Measurements from ENCODE around the gene CGB7. TPM values are rescaled to one million over a fixed set of nuclear protein-coding genes. Genes with fewer than 3 reads are reported as not detected.

CGB7 gene
- total and polyA plus RNA-seq, 2 experiments from 2014 or later = 0.54 to 2.2 TPM

DNA sequence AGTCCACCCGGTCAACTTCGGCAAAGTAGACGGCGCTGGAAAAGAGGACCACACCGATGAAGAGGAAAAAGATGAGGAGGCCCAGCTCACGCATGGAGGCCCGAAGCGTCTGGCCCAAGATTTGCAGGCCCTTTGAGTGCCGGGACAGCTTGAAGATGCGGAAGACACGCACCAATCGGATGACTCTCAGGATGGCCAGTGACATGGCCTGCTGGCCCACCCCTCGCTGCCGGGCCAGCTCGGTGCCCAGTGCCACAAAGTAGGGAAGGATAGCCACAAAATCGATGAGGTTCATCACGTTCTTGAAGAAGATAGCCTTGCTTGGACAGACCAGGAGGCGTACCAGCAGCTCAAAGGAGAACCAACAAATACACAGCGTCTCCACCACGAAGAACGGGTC, 12.9 kb upstream of the CGB7 start:
- Histone ChIP-seq H3K79me2 (ENCODE audit: insufficient read depth) (no peaks in the 10 kb centered on the region), H3K4me1 (ENCODE audit: insufficient read depth) (no peaks in the 10 kb centered on the region), H3K27ac (no peak overlapping the region), H3K36me3 (ENCODE audit: low read depth) (no peaks in the 10 kb centered on the region), H2AFZ (no peak overlapping the region), H3K4me2 (ENCODE audit: unreplicated experiment) (no peak overlapping the region), H3K9ac (no peak overlapping the region), H3F3A (ENCODE audit: insufficient read depth) (peaks cover 6% of the 10 kb centered on the region; the same call in 1 of the 2 replicates), H3K9me3 (ENCODE audit: low read depth) (no peaks in the 10 kb centered on the region), H3K4me3 (no peak overlapping the region), H3K27me3 (replicated peaks; ENCODE audit: insufficient read depth) (peaks cover 6% of the 10 kb centered on the region; the same call in 1 of the 2 replicates), H4K20me1 (ENCODE audit: insufficient read depth) (no peaks in the 10 kb centered on the region), H3K9me2 (ENCODE audit: insufficient read depth) (no peaks in the 10 kb centered on the region)
- WGBS, 2 experiments (ENCODE audit: low coverage in 1 of 2, low lambda C conversion rate in 2 of 2, missing lambda C conversion rate in 2 of 2) = 95 to 96% methylated on average over 21 of the region's 21 CpGs
- TF ChIP-seq EZH2 (IDR thresholded peaks at IDR 0.05; ENCODE audit: insufficient read depth, poor library complexity, severe bottlenecking) (no peak), EZH2phosphoT487 (IDR thresholded peaks at IDR 0.05; ENCODE audit: insufficient read depth, low read depth) (no peak)
- no peak for DNase-seq
- in situ Hi-C loops (cut with MboI) = no loop called here

DNA sequence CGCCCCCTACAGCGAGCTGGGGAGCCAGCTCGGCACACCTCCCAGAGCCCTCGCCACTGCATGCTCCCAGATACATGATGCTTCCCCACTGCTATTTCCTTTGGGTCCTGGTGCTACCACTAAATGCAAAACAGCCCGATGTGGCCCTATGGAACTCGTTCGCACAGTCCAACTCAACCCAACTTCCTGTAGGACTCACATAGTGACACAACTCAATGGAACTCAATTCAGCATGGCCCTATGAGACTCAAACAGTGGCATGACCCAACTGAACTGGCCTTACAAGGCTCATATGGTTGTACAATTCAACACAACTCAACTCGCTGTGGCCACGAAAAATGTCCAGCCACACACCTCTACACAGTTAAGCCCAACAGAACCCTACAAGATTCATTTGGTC, 11.5 kb upstream of the CGB7 start:
- Histone ChIP-seq H3K9me2 (ENCODE audit: insufficient read depth) (no peaks in the 10 kb centered on the region), H3K4me3 (no peak overlapping the region), H3K9ac (no peak overlapping the region), H3K27me3 (replicated peaks; ENCODE audit: insufficient read depth) (peaks cover 6% of the 10 kb centered on the region; the same call in 1 of the 2 replicates), H3K4me2 (ENCODE audit: unreplicated experiment) (no peak overlapping the region), H2AFZ (no peak overlapping the region), H3K79me2 (ENCODE audit: insufficient read depth) (no peaks in the 10 kb centered on the region), H3K4me1 (ENCODE audit: insufficient read depth) (no peaks in the 10 kb centered on the region), H3K36me3 (ENCODE audit: low read depth) (no peaks in the 10 kb centered on the region), H4K20me1 (ENCODE audit: insufficient read depth) (no peaks in the 10 kb centered on the region), H3K9me3 (ENCODE audit: low read depth) (no peaks in the 10 kb centered on the region), H3K27ac (no peak overlapping the region), H3F3A (ENCODE audit: insufficient read depth) (peaks cover 6% of the 10 kb centered on the region; the same call in 1 of the 2 replicates)
- no peak for TF ChIP-seq EZH2phosphoT487 (IDR thresholded peaks at IDR 0.05; ENCODE audit: insufficient read depth, low read depth)
- no peak for DNase-seq
- in situ Hi-C loops (cut with MboI) = no loop called here
- 92 to 93% methylated on average over 9 of the region's 9 CpGs for WGBS, 2 experiments (ENCODE audit: low coverage in 1 of 2, low lambda C conversion rate in 2 of 2, missing lambda C conversion rate in 2 of 2)

DNA sequence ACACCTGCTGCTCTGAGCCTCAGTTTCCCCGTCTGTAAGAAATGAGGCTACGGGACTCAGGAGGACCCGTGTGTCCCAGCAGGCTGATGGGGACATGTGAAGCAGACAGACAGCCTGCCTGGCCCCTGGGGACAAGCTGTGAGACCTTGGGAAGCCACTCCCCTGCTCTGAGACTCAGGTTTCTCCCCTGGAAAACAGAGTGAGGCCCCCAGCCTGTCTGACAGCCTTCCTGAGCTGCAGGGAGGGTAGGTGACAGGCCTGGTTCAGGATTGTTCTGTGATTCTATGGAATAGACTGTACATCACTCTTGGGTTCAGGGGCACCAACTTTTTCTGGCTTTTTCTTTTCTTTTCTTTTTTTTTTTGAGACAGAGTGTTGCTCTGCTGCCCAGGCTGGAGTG, 10.0 kb upstream of the CGB7 start:
- no peak for DNase-seq
- H3K9me2 ChIP-seq (ENCODE audit: insufficient read depth) = no peaks in the 10 kb centered on the region
- WGBS, 2 experiments (ENCODE audit: low coverage in 1 of 2, low lambda C conversion rate in 2 of 2, missing lambda C conversion rate in 2 of 2) = 29 to 31% methylated on average over 3 of the region's 3 CpGs
- no peaks in the 10 kb centered on the region for H3K9me3 ChIP-seq (ENCODE audit: low read depth)
- no peak overlapping the region for H3K9ac ChIP-seq
- no peak overlapping the region for H3K27ac ChIP-seq
- H3K4me2 ChIP-seq (ENCODE audit: unreplicated experiment) = no peak overlapping the region
- H4K20me1 ChIP-seq (ENCODE audit: insufficient read depth) = no peaks in the 10 kb centered on the region
- H3K4me3 ChIP-seq = no peak overlapping the region
- H2AFZ ChIP-seq = no peak overlapping the region
- TF ChIP-seq EZH2phosphoT487 (IDR thresholded peaks at IDR 0.05; ENCODE audit: insufficient read depth, low read depth) (no peak), EZH2 (IDR thresholded peaks at IDR 0.05; ENCODE audit: insufficient read depth, poor library complexity, severe bottlenecking) (no peak)
- H3K36me3 ChIP-seq (ENCODE audit: low read depth) = no peaks in the 10 kb centered on the region
- H3K79me2 ChIP-seq (ENCODE audit: insufficient read depth) = no peaks in the 10 kb centered on the region
- no peaks in the 10 kb centered on the region for H3K27me3 ChIP-seq (replicated peaks; ENCODE audit: insufficient read depth)
- in situ Hi-C loops (cut with MboI) = no loop called here
- H3K4me1 ChIP-seq (ENCODE audit: insufficient read depth) = no peaks in the 10 kb centered on the region
- H3F3A ChIP-seq (ENCODE audit: insufficient read depth) = peaks cover 6% of the 10 kb centered on the region; the same call in 1 of the 2 replicates

DNA sequence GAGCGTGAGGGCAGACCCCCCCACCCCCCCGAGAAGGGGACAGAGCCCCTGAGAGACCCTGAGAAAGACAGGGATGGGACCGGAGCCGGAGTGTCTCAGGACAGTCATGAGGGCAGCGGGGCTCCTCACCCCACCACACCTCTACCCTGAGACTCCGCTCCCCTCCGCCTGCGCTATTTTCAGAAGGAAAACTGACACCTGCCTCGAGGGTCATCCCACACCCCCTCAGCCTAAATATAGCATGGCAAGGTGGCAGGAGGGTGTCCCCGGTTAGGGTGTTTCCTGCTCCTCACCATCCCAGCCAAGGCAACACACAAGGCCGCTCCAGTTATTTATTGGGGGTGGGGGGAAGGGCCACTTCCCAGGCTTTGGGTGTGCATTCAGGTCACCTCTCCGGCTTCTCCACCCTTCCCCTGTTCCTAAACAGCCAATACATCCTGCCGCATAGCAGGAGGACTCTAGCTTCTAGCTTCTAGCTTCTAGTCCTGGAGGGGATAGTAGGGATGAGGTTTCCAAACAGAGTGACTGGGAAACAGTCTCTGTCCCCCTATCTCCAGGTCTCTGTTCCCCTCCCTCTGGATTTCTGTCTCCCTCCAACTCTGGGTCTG, 8.5 kb upstream of the CGB7 start:
- Histone ChIP-seq H3K27ac (no peak overlapping the region), H3K4me1 (ENCODE audit: insufficient read depth) (no peaks in the 10 kb centered on the region), H3K27me3 (replicated peaks; ENCODE audit: insufficient read depth) (no peaks in the 10 kb centered on the region), H2AFZ (no peak overlapping the region), H4K20me1 (ENCODE audit: insufficient read depth) (no peaks in the 10 kb centered on the region), H3K4me2 (ENCODE audit: unreplicated experiment) (no peak overlapping the region), H3K79me2 (ENCODE audit: insufficient read depth) (peaks cover 2% of the 10 kb centered on the region; the same call in 1 of the 2 replicates), H3K36me3 (ENCODE audit: low read depth) (no peaks in the 10 kb centered on the region), H3K9ac (no peak overlapping the region), H3F3A (ENCODE audit: insufficient read depth) (peaks cover 6% of the 10 kb centered on the region; the same call in 1 of the 2 replicates), H3K9me2 (ENCODE audit: insufficient read depth) (no peaks in the 10 kb centered on the region), H3K4me3 (no peak overlapping the region), H3K9me3 (ENCODE audit: low read depth) (no peaks in the 10 kb centered on the region)
- TF ChIP-seq EZH2 (IDR thresholded peaks at IDR 0.05; ENCODE audit: insufficient read depth, poor library complexity, severe bottlenecking) = no peak
- in situ Hi-C loops (cut with MboI) = no loop called here
- 70% methylated on average over 13 of the region's 13 CpGs for WGBS, 2 experiments (ENCODE audit: low coverage in 1 of 2, low lambda C conversion rate in 2 of 2, missing lambda C conversion rate in 2 of 2)
- no peak for DNase-seq
